GM03348 (cell line): ENCODE measurements around the gene CEBPG.

ENCODE experiments used
- DNase-seq: peaks from one replicate; pipeline ENCODE4 v3.0.0; 2012; ENCODE audit warnings: low spot score

CEBPG gene

GRCh38 chr19:33373453-33374235, at the start of gene CEBPG:
Gene CEBPG, plus strand, starts transcription at chr19:33373709. Its CDS starts 5,531 bp downstream, at chr19:33379240.
- peak; percentile 100 for DNase-seq

- DNase-seq = no peak
Observed at GRCh38 chr19:33324628-33325027, 48.9 kb upstream of the CEBPG start.

GRCh38 chr19:33325920-33326319, 47.6 kb upstream of the CEBPG start:
- DNase-seq = no peak

- DNase-seq = no peak
Observed at GRCh38 chr19:33329060-33329459, 44.4 kb upstream of the CEBPG start.

- no peak for DNase-seq
Observed at GRCh38 chr19:33329736-33330135, 43.8 kb upstream of the CEBPG start.

- no peak for DNase-seq
Observed at GRCh38 chr19:33332248-33332647, 41.3 kb upstream of the CEBPG start.

GRCh38 chr19:33333151-33333550, 40.4 kb upstream of the CEBPG start:
- no peak for DNase-seq

- no peak for DNase-seq
Observed at GRCh38 chr19:33333642-33334041, 39.9 kb upstream of the CEBPG start.

- no peak for DNase-seq
Observed at GRCh38 chr19:33334271-33334670, 39.2 kb upstream of the CEBPG start.

GRCh38 chr19:33335446-33335845, 38.1 kb upstream of the CEBPG start:
- DNase-seq = no peak

GRCh38 chr19:33339016-33339984, 34.2 kb upstream of the CEBPG start:
- no peak for DNase-seq

- DNase-seq = no peak
Observed at GRCh38 chr19:33340991-33341390, 32.5 kb upstream of the CEBPG start.

- no peak for DNase-seq
Observed at GRCh38 chr19:33343301-33343700, 30.2 kb upstream of the CEBPG start.

GRCh38 chr19:33343859-33344572, 29.5 kb upstream of the CEBPG start:
- DNase-seq = no peak

- no peak for DNase-seq
Observed at GRCh38 chr19:33344573-33344925, 29.0 kb upstream of the CEBPG start.

- no peak for DNase-seq
Observed at GRCh38 chr19:33345163-33345562, 28.3 kb upstream of the CEBPG start.

GRCh38 chr19:33346665-33347064, 26.8 kb upstream of the CEBPG start:
- DNase-seq = no peak

- DNase-seq = no peak
Observed at GRCh38 chr19:33347300-33347699, 26.2 kb upstream of the CEBPG start.

- peak; percentile 37 for DNase-seq
Observed at GRCh38 chr19:33348301-33349010, 25.1 kb upstream of the CEBPG start.

- DNase-seq = no peak
Observed at GRCh38 chr19:33349319-33350289, 23.9 kb upstream of the CEBPG start.
